Stimulated activated naive CD8-positive, alpha-beta T cell treated with anti-CD3 and anti-CD28 coated beads, Interleukin-15, amount 100 ng/mL, for 72 hours (primary cell): ENCODE results near the gene MPC1L.
"Not testable (repeated sequence)": the region's sequence is repeated elsewhere in the genome, so short reads cannot be mapped to it uniquely, and the experiment has no call there.

Source experiments
- ATAC-seq: fragments of 150-1000 bp; cut with Tn5 transposase; 2 replicates; pipeline ENCODE4 v1.10.0; 2021; ENCODE audit warnings: mild to moderate bottlenecking, moderate library complexity
- DNase-seq, 2 donors: peaks; one replicate each; pipeline ENCODE4 v3.0.0; 2021 to 2022
- H3K27ac Mint-ChIP-seq, 2 donors: one replicate each; pipeline ENCODE4 v1.8.0; 2022; ENCODE audit warnings: mild to moderate bottlenecking in 2 of 2, mixed read lengths in 2 of 2, moderate library complexity in 2 of 2
- H3K27me3 Mint-ChIP-seq: one replicate; pipeline ENCODE4 v1.8.0; 2022; ENCODE audit warnings: mixed read lengths
- H3K4me1 Mint-ChIP-seq: one replicate; pipeline ENCODE4 v1.8.0; 2022; ENCODE audit warnings: mild to moderate bottlenecking, mixed read lengths
- H3K4me3 Mint-ChIP-seq, 2 donors: one replicate each; pipeline ENCODE4 v1.8.0; 2022; ENCODE audit warnings: mild to moderate bottlenecking in 2 of 2, mixed read lengths in 2 of 2, moderate library complexity in 1 of 2
- H3K9me3 Mint-ChIP-seq, 2 donors: one replicate each; pipeline ENCODE4 v1.8.0; 2022; ENCODE audit warnings: mixed read lengths in 2 of 2

The MPC1L gene

GRCh38 chrX:40623139-40623536 is at the start of gene MPC1L:
TSS of gene MPC1L (plus strand) at chrX:40623428. CDS start at chrX:40623566, 138 bp downstream.
- Mint-ChIP-seq H3K4me1 (no peaks in the 10 kb centered on the region), H3K27me3 (no peaks in the 10 kb centered on the region), H3K4me3 (no peak within 1 kb of the TSS), H3K9me3 (no peaks in the 10 kb centered on the region), H3K27ac (no peak within 1 kb of the TSS)
- ATAC-seq = no peak
- DNase-seq = no peak

- no peak for ATAC-seq
- H3K27me3 Mint-ChIP-seq = no peaks in the 10 kb centered on the region
- peaks cover 20% of the 10 kb centered on the region for H3K4me1 Mint-ChIP-seq
- no peak overlapping the region for H3K27ac Mint-ChIP-seq
- no peaks in the 10 kb centered on the region for H3K9me3 Mint-ChIP-seq
- H3K4me3 Mint-ChIP-seq = no peak overlapping the region
- DNase-seq = peak in 1 of 2 donors; percentile 11
Observed at GRCh38 chrX:40573763-40574162, 49.5 kb upstream of the MPC1L start.

- DNase-seq, H3K27ac Mint-ChIP-seq, ATAC-seq, H3K27me3 Mint-ChIP-seq, H3K9me3 Mint-ChIP-seq, H3K4me3 Mint-ChIP-seq: not testable (repeated sequence)
- peaks cover 20% of the 10 kb centered on the region for H3K4me1 Mint-ChIP-seq
Observed at GRCh38 chrX:40575411-40575810, 47.8 kb upstream of the MPC1L start.

- H3K9me3 Mint-ChIP-seq = no peaks in the 10 kb centered on the region
- no peak overlapping the region for H3K27ac Mint-ChIP-seq
- DNase-seq (no peak), ATAC-seq (no peak)
- peaks cover 11% of the 10 kb centered on the region for H3K4me1 Mint-ChIP-seq
- no peaks in the 10 kb centered on the region for H3K27me3 Mint-ChIP-seq
- H3K4me3 Mint-ChIP-seq = no peak overlapping the region
Observed at GRCh38 chrX:40576291-40576690, 46.9 kb upstream of the MPC1L start.

GRCh38 chrX:40578039-40578695 is 45.1 kb upstream of the MPC1L start:
- peaks cover 20% of the 10 kb centered on the region for H3K4me1 Mint-ChIP-seq

GRCh38 chrX:40579141-40579540 is 44.1 kb upstream of the MPC1L start:
- ATAC-seq (no peak), DNase-seq (no peak)
- Mint-ChIP-seq H3K4me1 (peaks cover 30% of the 10 kb centered on the region), H3K27me3 (no peaks in the 10 kb centered on the region), H3K9me3 (no peaks in the 10 kb centered on the region), H3K4me3 (no peak overlapping the region), H3K27ac (no peak overlapping the region)

More at GRCh38 chrX:40578039-40578695, 45.1 kb upstream of the MPC1L start:
- Mint-ChIP-seq H3K9me3 (no peaks in the 10 kb centered on the region), H3K4me3 (no peak overlapping the region), H3K27me3 (no peaks in the 10 kb centered on the region), H3K27ac (no peak overlapping the region)
- DNase-seq (no peak), ATAC-seq (no peak)

- no peak for DNase-seq
Observed at GRCh38 chrX:40579900-40580536, 43.2 kb upstream of the MPC1L start.

GRCh38 chrX:40580537-40581335 is 42.5 kb upstream of the MPC1L start, which contains the start of gene ATP6AP2:
TSS of gene ATP6AP2 (plus strand) at chrX:40580970. CDS start at chrX:40581066, 96 bp downstream.
- Mint-ChIP-seq H3K9me3 (no peaks in the 10 kb centered on the region), H3K27me3 (no peaks in the 10 kb centered on the region), H3K4me3 (peak within 1 kb of the TSS; percentile 95 to 99), H3K4me1 (peaks cover 42% of the 10 kb centered on the region), H3K27ac (peak within 1 kb of the TSS; percentile 96 to 99)
- ATAC-seq (peak; percentile 98), DNase-seq (peak; percentile 82 to 92)

More at GRCh38 chrX:40579900-40580536, 43.2 kb upstream of the MPC1L start:
- H3K9me3 Mint-ChIP-seq = no peaks in the 10 kb centered on the region
- peaks cover 35% of the 10 kb centered on the region for H3K4me1 Mint-ChIP-seq
- H3K27ac Mint-ChIP-seq = peak overlapping the region; percentile 96 to 99
- peak; percentile 68 for ATAC-seq
- H3K27me3 Mint-ChIP-seq = no peaks in the 10 kb centered on the region
- H3K4me3 Mint-ChIP-seq = peak overlapping the region; percentile 95 to 99

GRCh38 chrX:40581336-40581920 is 41.8 kb upstream of the MPC1L start:
- Mint-ChIP-seq H3K9me3 (no peaks in the 10 kb centered on the region), H3K27ac (peak overlapping the region; percentile 19 to 72), H3K27me3 (no peaks in the 10 kb centered on the region), H3K4me3 (peak overlapping the region; percentile 81 to 99), H3K4me1 (peaks cover 49% of the 10 kb centered on the region)
- DNase-seq (peak in 1 of 2 donors; percentile 15), ATAC-seq (no peak)

GRCh38 chrX:40582178-40582577 is 41.0 kb upstream of the MPC1L start:
- not testable (repeated sequence) for ATAC-seq, DNase-seq, H3K27me3 Mint-ChIP-seq, H3K27ac Mint-ChIP-seq, H3K9me3 Mint-ChIP-seq
- Mint-ChIP-seq H3K4me1 (peaks cover 56% of the 10 kb centered on the region), H3K4me3 (peak overlapping the region; percentile 37 to 99)

GRCh38 chrX:40582811-40583210 is 40.4 kb upstream of the MPC1L start:
- no peak for DNase-seq
- Mint-ChIP-seq H3K27ac (peak overlapping the region in 1 of 2 donors; percentile 42), H3K27me3 (no peaks in the 10 kb centered on the region), H3K9me3 (no peaks in the 10 kb centered on the region), H3K4me1 (peaks cover 60% of the 10 kb centered on the region), H3K4me3 (peak overlapping the region; percentile 14 to 37)
- ATAC-seq = no peak

GRCh38 chrX:40587623-40588022 is 35.6 kb upstream of the MPC1L start:
- not testable (repeated sequence) for DNase-seq, H3K9me3 Mint-ChIP-seq, H3K4me3 Mint-ChIP-seq, H3K27me3 Mint-ChIP-seq, H3K27ac Mint-ChIP-seq
- H3K4me1 Mint-ChIP-seq = peaks cover 58% of the 10 kb centered on the region
- peak; percentile 41 for ATAC-seq

- H3K27ac Mint-ChIP-seq, H3K27me3 Mint-ChIP-seq, H3K9me3 Mint-ChIP-seq: not testable (repeated sequence)
- H3K4me1 Mint-ChIP-seq = peaks cover 41% of the 10 kb centered on the region
- ATAC-seq (peak; percentile 99), DNase-seq (peak; percentile 17 to 43)
- peak overlapping the region; percentile 11 to 42 for H3K4me3 Mint-ChIP-seq
Observed at GRCh38 chrX:40589616-40590321, 33.5 kb upstream of the MPC1L start.

- Mint-ChIP-seq H3K4me1 (no peaks in the 10 kb centered on the region), H3K27ac (peak overlapping the region; percentile 27 to 85), H3K9me3 (no peaks in the 10 kb centered on the region), H3K27me3 (no peaks in the 10 kb centered on the region), H3K4me3 (no peak overlapping the region)
- DNase-seq (no peak), ATAC-seq (no peak)
Observed at GRCh38 chrX:40603446-40603845, 19.8 kb upstream of the MPC1L start.

- DNase-seq = no peak
- ATAC-seq = no peak
- H3K4me3 Mint-ChIP-seq = no peak overlapping the region
- H3K27me3 Mint-ChIP-seq = no peaks in the 10 kb centered on the region
- no peak overlapping the region for H3K27ac Mint-ChIP-seq
- no peaks in the 10 kb centered on the region for H3K4me1 Mint-ChIP-seq
- H3K9me3 Mint-ChIP-seq = no peaks in the 10 kb centered on the region
Observed at GRCh38 chrX:40607381-40607780, 15.8 kb upstream of the MPC1L start.
